HG03342 (cell line): Measurements from ENCODE around the gene SHISAL1.
"Not testable (repeated sequence)": the region's sequence is repeated elsewhere in the genome, so short reads cannot be mapped to it uniquely, and the experiment has no call there.

Experiments
- ATAC-seq: cut with Tn5 transposase; IDR thresholded peaks from one replicate; pipeline ENCODE4 v1.9.1; 2021; ENCODE audit warnings: mild to moderate bottlenecking, moderate library complexity; ENCODE audit not compliant: unreplicated experiment

The SHISAL1 gene

DNA sequence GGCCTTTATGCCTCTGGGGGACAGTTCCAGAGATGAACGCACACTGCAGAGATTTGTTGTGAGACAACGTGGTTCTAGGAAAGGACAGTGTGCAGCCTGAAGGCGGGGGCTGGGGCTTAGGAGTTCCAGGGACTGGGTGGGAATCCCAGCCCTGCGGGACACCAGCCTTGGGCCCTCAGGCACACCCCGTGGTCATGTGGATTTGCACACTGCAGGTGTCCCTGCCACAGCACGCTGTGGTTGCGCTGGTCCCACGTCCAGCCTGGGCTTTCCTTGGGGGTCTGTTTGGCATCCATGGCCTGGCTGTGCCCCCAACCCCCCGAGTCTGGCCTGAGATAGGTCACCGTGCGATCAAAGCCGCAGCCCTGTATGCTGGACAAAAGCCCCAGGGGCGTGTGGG is 7.3 kb downstream of the SHISAL1 start:
- ATAC-seq: no peak

DNA sequence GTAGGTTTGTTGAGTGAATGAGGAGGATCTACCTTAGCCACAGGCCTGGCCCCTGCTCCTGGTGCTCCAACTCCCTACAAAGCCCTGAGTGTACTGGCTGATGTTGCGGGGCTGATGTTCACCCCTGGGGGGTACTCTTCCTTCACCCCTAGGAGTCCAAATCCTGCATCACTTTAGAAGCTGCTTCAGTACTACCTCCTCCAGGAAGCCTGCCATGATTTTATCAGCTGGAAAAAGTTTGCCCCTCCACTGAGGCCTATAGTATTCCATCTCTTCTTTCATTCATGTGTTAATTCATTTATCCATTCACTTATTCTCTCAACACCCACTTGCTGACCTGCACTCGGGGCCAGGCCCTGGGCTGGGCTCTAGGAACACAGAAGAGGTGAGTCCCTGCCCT is 7.8 kb downstream of the SHISAL1 start:
- no peak for ATAC-seq

DNA sequence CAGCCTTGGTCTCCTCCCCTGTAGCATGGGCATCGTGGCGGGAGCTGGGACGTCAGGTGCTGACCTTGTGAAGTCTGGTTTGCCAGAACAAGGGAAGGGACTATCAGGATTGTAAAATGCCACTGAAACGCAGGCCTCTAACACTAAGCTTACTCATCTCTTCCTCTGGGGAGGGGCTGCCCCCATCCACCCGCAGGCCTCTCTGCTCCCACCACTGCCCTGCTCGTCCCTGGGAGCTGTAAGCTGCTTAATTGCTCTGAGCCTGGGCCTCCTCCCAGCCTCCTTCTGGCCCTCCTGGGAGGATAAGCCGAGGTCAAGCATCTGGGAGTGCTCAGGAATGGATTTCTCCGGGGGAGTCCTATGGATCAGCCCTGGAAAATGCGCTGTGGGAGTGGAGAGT is 8.4 kb downstream of the SHISAL1 start:
- no peak for ATAC-seq

DNA sequence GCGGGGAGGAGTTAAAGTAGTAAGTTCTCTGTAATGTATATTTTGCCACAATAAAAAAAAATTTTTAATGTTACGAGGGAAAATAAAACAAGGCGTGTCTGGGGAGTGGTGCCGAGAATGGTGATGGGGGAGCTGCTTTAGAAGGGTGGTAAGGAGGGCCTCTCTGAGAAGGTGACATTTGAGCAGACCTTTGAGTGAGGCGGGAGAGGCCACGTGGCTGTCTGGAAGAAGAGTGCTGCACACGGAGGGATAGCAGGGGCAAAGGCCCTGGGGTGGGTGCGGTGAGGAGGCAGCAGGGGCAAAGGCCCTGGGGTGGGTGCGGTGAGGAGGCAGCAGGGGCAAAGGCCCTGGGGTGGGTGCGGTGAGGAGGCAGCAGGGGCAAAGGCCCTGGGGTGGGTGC is 10.4 kb downstream of the SHISAL1 start:
- not testable (repeated sequence) for ATAC-seq

GRCh38 chr22:44301039-44301438 is 11.7 kb downstream of the SHISAL1 start:
- ATAC-seq: no peak

DNA sequence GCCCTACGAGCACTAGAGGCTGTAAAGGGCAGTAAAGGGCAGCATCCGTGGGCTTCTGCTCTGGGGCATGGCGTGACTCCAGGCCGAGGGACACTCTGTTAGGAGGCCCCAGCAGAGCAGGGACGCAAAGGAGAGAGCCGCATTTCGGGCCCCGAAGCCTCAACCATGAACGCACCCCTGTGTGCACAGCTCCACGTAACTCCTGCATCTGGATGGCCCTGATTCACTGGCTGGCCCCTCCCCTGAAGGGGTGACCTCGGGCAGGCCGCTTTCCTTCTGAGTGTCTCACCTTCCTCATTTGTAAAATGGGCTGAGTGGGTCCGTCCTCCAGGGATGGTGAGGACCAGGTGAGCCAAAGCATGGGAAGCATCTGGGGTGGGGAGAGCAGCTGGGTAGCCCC is 13.6 kb downstream of the SHISAL1 start:
- no peak for ATAC-seq

- no peak for ATAC-seq
Observed at GRCh38 chr22:44298406-44299091, 14.2 kb downstream of the SHISAL1 start.

DNA sequence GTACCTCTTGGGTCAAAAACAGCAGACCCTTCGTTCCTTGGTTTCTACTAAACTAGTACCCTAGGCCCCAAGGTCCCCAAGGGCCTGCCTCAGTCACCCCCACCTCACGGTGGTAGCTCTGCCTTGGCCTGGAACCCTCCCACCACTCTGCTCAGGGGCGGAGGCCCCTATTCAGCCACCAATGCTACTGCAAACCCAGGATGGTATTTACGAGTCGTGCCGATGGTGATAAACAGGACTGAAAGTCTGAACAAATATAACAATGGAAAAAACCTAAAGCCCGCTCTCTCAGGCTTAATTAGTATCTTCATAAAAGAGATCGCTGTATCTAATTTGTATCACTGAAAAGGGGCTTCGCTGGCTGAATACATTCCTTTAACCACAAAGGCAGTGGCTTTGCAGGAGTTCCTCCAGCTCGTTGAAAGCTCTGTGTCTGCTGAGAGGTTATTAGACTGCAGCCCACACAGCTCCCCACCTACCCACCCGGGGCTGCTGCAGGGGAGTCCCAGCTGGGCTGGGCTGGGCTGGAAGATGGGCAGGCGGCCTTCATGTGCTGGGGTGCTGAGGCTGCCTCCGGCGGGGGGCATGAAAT is 15.2 kb downstream of the SHISAL1 start:
- ATAC-seq: no peak

DNA sequence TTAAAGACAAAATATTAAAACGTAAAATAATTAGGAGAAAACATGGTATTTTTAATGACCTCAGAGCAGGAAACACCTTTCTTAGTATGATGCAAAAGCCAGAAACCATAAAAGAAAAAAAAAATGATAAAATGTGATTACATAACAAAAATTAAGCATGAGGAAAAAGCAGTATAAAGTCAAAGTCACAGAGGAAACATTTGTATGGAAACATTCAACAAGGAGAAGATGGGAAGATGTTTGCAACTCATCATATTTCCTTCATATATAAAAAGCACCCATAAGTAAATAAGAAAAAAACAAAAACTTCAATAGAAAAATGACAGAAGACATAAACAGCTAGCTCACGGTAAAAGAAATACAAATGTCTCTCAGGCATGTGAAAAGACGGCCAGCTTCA is 17.3 kb downstream of the SHISAL1 start:
- no peak for ATAC-seq

DNA sequence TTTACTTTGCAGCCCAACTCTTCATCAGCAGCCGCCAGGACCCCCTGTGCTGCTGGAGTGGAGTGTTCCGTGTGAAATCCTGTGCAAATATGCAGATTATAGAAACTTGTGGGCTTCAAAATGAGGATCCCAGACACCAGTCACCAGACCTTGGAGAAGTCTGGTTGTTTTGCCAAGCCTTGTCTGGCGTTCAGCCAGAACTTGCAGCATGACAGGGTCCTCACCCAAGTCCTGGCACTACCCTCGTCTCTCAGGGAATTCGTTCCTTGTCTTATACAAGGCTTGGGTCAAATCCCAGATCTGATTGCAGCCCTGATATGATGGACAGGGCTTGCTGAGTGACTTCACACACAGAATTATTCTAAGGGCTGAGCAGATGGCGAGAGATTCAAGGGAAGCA is 18.9 kb downstream of the SHISAL1 start:
- ATAC-seq: no peak

DNA sequence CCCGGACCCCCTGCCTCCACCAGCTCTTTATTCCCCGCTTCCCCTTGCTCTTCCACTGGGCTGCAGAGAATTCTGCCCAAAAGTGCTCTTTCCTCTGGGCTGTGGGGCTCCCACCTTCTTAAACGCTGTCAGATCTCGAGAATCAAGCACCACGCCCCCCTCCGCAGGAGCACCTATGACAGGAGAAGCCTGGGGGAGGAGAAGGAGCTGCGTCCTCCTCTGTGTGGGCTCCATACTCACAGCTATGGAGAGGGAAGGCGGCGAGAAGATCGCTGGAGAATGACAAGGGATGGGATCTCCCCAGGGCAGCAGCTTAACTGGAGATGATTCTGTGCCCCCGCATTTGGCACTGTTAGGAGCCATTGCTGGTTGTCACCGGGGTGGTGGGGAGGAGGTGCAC is 19.7 kb downstream of the SHISAL1 start:
- no peak for ATAC-seq

- no peak for ATAC-seq
Observed at GRCh38 chr22:44292521-44292920, 20.2 kb downstream of the SHISAL1 start.

DNA sequence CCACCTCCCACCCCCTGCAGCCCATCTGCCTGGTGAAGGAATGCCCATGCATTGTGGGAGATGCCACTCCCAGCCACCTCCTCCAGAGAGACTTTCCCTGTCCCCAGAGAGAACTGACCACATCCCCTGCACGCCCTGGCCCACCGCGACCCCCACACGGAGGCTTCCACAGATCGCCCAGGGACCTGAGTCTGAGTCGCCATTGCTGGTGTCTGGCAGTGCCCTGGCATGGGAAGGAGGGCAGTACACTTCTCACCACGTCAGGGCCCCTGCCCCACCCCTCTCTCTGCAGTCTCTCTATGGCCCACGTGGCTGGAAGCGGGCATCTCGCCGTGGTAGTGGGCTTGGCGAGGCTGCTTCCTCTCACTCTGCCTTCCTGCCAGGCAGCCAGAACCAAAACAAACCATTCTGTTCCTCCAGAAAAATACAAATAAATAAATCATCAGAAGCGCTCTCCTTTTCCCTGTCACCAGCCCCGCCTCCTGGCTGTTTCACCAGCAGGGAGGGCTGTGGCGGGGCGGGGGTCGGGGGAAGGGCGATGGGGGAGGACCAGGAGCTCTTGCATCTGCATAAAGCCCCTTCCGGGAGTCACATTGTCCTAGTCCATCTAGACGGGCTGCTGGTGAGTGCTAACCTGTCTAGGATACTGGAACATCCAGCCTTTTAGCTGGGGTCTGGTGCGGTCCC is 20.9 kb downstream of the SHISAL1 start:
- no peak for ATAC-seq

GRCh38 chr22:44291265-44291664 is 21.5 kb downstream of the SHISAL1 start:
- ATAC-seq: no peak

- ATAC-seq: no peak
Observed at GRCh38 chr22:44289414-44290171, 23.2 kb downstream of the SHISAL1 start.

DNA sequence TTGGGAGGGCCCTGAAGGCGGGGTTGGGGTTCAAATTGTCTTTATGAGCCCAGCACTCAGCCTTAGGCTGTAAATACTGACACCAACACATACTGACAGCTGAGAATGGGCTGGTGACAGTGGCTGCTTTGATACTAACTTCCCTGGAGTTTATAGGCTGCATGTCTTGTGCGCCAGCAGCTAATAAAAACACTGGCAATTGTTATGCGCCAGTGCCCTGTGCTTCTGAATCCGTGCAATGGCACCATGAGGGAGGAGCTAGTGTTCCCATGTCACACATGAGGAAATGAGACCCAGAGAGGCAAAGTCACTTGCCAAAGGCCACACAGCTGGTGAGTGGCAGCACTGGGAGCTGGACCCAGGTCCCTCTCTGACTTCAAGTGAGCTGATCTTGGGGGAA is 23.8 kb downstream of the SHISAL1 start:
- no peak for ATAC-seq

DNA sequence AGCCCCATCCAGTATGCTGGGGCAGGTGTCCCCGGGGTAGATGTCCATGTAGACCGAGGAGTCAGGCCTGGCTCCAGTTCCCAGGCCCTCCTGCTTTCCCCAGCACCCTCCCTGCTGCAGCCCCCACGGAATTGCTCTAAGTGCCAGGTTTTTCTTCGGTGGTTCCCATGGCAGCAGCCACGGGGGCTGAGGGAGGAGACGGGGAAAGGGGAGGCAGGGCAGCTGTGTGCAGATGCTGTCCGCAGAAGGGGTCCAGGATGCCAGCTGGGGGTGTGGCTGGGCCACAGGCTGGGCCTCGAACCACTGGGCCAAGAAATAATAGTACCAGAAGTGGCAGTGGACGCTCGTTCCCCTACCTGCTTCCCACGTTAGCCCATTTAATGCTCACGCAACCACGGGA is 25.0 kb downstream of the SHISAL1 start:
- ATAC-seq: no peak

GRCh38 chr22:44287121-44287693 is 25.5 kb downstream of the SHISAL1 start:
- ATAC-seq: no peak

DNA sequence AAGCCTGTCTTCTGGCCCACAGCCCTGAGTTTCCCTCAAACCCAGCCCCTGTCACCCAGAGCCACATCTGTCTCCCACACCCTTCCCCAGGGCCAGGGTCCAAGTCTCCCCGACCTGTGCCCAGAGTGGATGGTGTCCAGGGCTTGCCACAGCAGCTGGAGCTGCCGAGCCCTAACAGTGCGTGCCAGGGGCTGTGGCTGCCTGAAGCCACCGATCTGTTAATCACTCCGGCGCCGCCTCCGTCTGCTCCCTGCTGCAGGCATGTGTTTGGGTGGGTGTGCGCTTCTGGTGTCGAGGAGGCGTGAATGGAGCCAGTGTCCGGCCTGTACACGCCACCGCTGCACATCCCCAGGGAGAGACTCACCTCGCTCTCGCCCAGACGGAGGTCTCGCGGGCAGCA is 26.1 kb downstream of the SHISAL1 start:
- ATAC-seq: no peak

DNA sequence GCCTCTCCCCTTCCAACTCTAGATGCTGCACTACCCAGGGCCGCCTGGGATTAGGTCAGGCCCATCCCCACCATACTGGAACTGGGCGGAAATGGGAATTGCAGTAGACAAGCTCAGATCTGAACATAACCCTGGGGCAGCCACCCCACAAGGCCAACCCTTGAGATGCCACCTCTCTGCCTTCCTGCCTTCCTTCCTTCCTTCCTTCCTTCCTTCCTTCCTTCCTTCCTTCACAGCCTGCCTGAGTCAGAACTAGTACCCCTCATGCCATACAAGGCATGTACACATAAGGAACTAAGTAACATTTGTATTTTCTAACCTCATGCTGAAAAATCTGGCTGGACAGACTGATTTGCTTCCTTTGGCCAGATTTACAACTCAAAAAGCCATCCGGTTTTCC is 28.0 kb downstream of the SHISAL1 start:
- no peak for ATAC-seq
